Measurements from ENCODE around the gene GRM1. TPM values are rescaled to one million over a fixed set of nuclear protein-coding genes. Genes with fewer than 3 reads are reported as not detected.

Gene GRM1
- total RNA-seq, 1 donor from 2014 or later: 0.39 TPM

GRCh38 chr6:146419576-146419975, 390.7 kb downstream of the GRM1 start:
- no peak for DNase-seq (ENCODE audit: extremely low spot score, unreplicated experiment)
- Mint-ChIP-seq H3K4me3 (no peak overlapping the region), H3K27me3 (no peaks in the 10 kb centered on the region), H3K27ac (no peak overlapping the region), H3K9me3 (no peaks in the 10 kb centered on the region), H3K36me3 (no peaks in the 10 kb centered on the region), H3K4me1 (ENCODE audit: unreplicated experiment) (peaks cover 4% of the 10 kb centered on the region)
- no peak for TF ChIP-seq CTCF (conservative IDR thresholded peaks at IDR 0.05)

- Mint-ChIP-seq H3K36me3 (no peaks in the 10 kb centered on the region), H3K9me3 (no peaks in the 10 kb centered on the region), H3K4me1 (ENCODE audit: unreplicated experiment) (peaks cover 4% of the 10 kb centered on the region), H3K4me3 (no peak overlapping the region), H3K27me3 (no peaks in the 10 kb centered on the region), H3K27ac (no peak overlapping the region)
- TF ChIP-seq CTCF (conservative IDR thresholded peaks at IDR 0.05): no peak
- no peak for DNase-seq (ENCODE audit: extremely low spot score, unreplicated experiment)
Measured at GRCh38 chr6:146420255-146420654, 391.4 kb downstream of the GRM1 start.

GRCh38 chr6:146422789-146423375, 394.0 kb downstream of the GRM1 start:
- Mint-ChIP-seq H3K27ac (no peak overlapping the region), H3K4me1 (ENCODE audit: unreplicated experiment) (peaks cover under 1% of the 10 kb centered on the region), H3K27me3 (peaks cover 6% of the 10 kb centered on the region), H3K9me3 (no peaks in the 10 kb centered on the region), H3K36me3 (no peaks in the 10 kb centered on the region), H3K4me3 (no peak overlapping the region)
- TF ChIP-seq CTCF (conservative IDR thresholded peaks at IDR 0.05): no peak
- no peak for DNase-seq (ENCODE audit: extremely low spot score, unreplicated experiment)

GRCh38 chr6:146423452-146423851, 394.6 kb downstream of the GRM1 start:
- Mint-ChIP-seq H3K9me3 (no peaks in the 10 kb centered on the region), H3K27ac (no peak overlapping the region), H3K4me3 (no peak overlapping the region), H3K27me3 (peaks cover 6% of the 10 kb centered on the region), H3K36me3 (no peaks in the 10 kb centered on the region), H3K4me1 (ENCODE audit: unreplicated experiment) (no peaks in the 10 kb centered on the region)
- DNase-seq (ENCODE audit: extremely low spot score, unreplicated experiment): no peak
- no peak for TF ChIP-seq CTCF (conservative IDR thresholded peaks at IDR 0.05)

GRCh38 chr6:146426516-146426915, 397.7 kb downstream of the GRM1 start:
- Mint-ChIP-seq H3K4me3 (no peak overlapping the region), H3K27ac (no peak overlapping the region), H3K27me3 (peaks cover 6% of the 10 kb centered on the region)

More at GRCh38 chr6:146426516-146426915, 397.7 kb downstream of the GRM1 start:
- H3K36me3 Mint-ChIP-seq: no peaks in the 10 kb centered on the region
- H3K4me1 Mint-ChIP-seq (ENCODE audit: unreplicated experiment): no peaks in the 10 kb centered on the region
- no peak for TF ChIP-seq CTCF (conservative IDR thresholded peaks at IDR 0.05)
- H3K9me3 Mint-ChIP-seq: no peaks in the 10 kb centered on the region
- no peak for DNase-seq (ENCODE audit: extremely low spot score, unreplicated experiment)
